Measurements from ENCODE around the gene VAV2. TPM values are rescaled to one million over a fixed set of nuclear protein-coding genes. Genes with fewer than 3 reads are reported as not detected.
"Not testable (repeated sequence)": the region's sequence is repeated elsewhere in the genome, so short reads cannot be mapped to it uniquely, and the experiment has no call there.

VAV2 gene
- total RNA-seq, 8 experiments from 2014 or later, result 5.9 to 33.0 (median 14.9) TPM

DNA sequence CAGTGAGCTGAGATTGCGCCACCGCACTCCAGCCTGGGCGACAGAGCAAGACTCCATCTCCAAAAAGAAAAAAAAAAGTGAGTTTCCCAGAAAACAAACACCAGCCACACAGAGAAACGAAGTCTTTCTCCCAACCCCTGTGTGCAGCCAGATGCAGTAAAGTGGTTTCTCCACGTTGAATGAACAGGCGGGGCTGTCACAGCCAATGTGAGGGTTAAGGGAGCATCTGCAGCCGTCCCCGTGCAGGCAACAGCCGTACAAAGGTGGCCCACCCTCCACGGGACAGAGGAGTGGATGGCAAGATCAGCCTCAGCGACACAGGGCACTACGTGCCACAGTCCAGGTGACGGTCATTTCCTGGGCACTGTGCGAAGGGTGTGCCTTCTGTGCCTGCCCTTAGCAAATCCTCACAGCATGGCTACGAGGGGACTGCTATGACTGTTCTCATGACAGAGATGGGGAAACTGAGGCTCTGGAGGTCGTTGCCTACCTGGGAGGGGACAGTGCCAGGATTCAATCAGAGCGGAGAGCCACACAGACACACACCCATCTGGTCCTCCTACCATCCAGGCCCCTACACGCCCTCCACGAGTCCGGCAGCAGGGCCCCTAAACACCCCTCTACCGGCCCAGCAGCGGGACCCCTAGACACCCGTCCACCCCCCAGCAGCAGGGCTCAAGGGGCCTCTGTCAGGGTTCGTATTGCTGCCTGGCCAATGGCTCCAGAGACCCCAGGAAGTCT lies 2.3 kb downstream of the VAV2 start:
- WGBS, 10 experiments, result 48 to 100% (median 64%) methylated on average over 1 to 11 of the region's 24 CpGs; no CpG with 5 or more reads in 4 of the 10 experiments
- peaks cover 28 to 32% of the 10 kb centered on the region in 2 donors for H3K4me1 ChIP-seq (replicated peaks in 1 of 2)
- peak overlapping the region; percentile 60 to 94 (median 80) for H3K4me3 ChIP-seq
- no peak for ATAC-seq (replicated peaks in 6 of 8)
- H3K27ac ChIP-seq, result peak overlapping the region; percentile 85 to 90
- in situ Hi-C loops (cut with MboI; ENCODE audit: low pct_unique_long_range_greater_than_20kb in 2 of 9, low sequenced_read_pairs in 9 of 9, unreplicated experiment in 9 of 9), result loop anchor here (10.0 to 25.0 kb wide), 4 partner anchors 185 to 205 kb away; no protein-coding TSS in a partner anchor

DNA sequence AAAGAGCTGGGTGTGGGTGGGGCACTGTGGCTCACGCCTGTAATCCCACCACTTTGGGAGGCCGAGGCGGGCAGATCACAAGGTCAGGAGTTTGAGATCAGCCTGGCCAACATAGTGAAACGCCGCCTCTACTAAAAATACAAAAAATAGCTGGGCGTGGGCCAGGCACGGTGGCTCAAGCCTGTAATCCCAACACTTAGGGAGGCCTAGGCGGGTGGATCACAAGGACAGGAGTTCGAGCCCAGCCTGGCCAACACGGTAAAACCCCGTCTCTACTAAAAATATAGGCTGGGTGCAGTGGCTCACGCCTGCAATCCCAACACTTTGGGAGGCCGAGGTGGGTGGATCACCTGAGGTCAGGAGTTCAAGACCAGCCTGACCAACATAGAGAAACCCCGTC lies 3.4 kb downstream of the VAV2 start:
- H3K4me1 ChIP-seq (replicated peaks in 1 of 2), result peaks cover 22 to 26% of the 10 kb centered on the region in 2 donors
- whole genome bisulfite sequencing, 10 experiments, result 95 to 100% (median 100%) methylated on average over 3 to 7 of the region's 14 CpGs; no CpG with 5 or more reads in 7 of the 10 experiments
- H3K4me3 ChIP-seq; ATAC-seq (replicated peaks in 6 of 8); H3K27ac ChIP-seq: not testable (repeated sequence)
- in situ Hi-C loops (cut with MboI; ENCODE audit: low pct_unique_long_range_greater_than_20kb in 2 of 9, low sequenced_read_pairs in 9 of 9, unreplicated experiment in 9 of 9), result loop anchor here in 2 of 9 experiments (25.0 kb wide), 1 partner anchor 201 kb away; no protein-coding TSS in a partner anchor

GRCh38 chr9:133987946-133988665 lies 4.0 kb downstream of the VAV2 start:
- in situ Hi-C loops (cut with MboI; ENCODE audit: low pct_unique_long_range_greater_than_20kb in 2 of 9, low sequenced_read_pairs in 9 of 9, unreplicated experiment in 9 of 9), result loop anchor here in 2 of 9 experiments (25.0 kb wide), 1 partner anchor 201 kb away; no protein-coding TSS in a partner anchor
- Histone ChIP-seq H3K4me1 (replicated peaks in 1 of 2) (peaks cover 17 to 24% of the 10 kb centered on the region in 2 donors), H3K27ac (no peak overlapping the region), H3K4me3 (no peak overlapping the region)
- 73 to 100% (median 93%) methylated on average over 1 to 10 of the region's 16 CpGs; no CpG with 5 or more reads in 6 of the 10 experiments for WGBS, 10 experiments
- no peak for ATAC-seq (replicated peaks in 6 of 8)

DNA sequence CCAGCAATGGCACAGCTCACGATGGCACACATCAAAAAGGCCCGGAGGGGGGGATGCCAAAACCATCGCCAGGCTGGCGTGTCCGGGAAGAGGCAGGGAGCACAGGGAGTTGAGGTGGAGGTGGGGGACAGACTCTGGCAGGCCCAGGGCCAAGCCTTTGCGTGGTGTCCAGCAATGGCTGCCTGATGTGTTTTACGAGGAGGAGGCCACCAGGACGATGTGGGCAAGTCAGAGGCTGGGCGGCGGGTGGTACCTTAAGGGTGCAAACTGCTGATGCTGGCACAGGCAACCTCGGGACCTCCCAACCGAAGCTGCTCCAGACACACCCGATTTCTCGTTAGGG lies 4.7 kb downstream of the VAV2 start:
- no peak for ATAC-seq (replicated peaks in 6 of 8)
- in situ Hi-C loops (cut with MboI; ENCODE audit: low pct_unique_long_range_greater_than_20kb in 2 of 9, low sequenced_read_pairs in 9 of 9, unreplicated experiment in 9 of 9), result loop anchor here in 2 of 9 experiments (25.0 kb wide), 1 partner anchor 200 kb away; no protein-coding TSS in a partner anchor
- 63 to 100% (median 87%) methylated on average over 3 to 6 of the region's 14 CpGs; no CpG with 5 or more reads in 3 of the 10 experiments for WGBS, 10 experiments
- Histone ChIP-seq H3K4me3 (no peak overlapping the region), H3K27ac (peak overlapping the region in 1 of 2 donors; percentile 21), H3K4me1 (replicated peaks in 1 of 2) (peaks cover 23 to 30% of the 10 kb centered on the region in 2 donors)

- Histone ChIP-seq H3K4me1 (replicated peaks in 1 of 2) (peaks cover 23 to 35% of the 10 kb centered on the region in 2 donors), H3K27ac (peak overlapping the region in 1 of 2 donors; percentile 21), H3K4me3 (no peak overlapping the region)
- 70 to 100% (median 83%) methylated on average over 1 to 11 of the region's 13 CpGs; no CpG with 5 or more reads in 1 of the 10 experiments for WGBS, 10 experiments
- no peak for ATAC-seq (replicated peaks in 6 of 8)
- in situ Hi-C loops (cut with MboI; ENCODE audit: low pct_unique_long_range_greater_than_20kb in 2 of 9, low sequenced_read_pairs in 9 of 9, unreplicated experiment in 9 of 9), result loop anchor here in 2 of 9 experiments (25.0 kb wide), 1 partner anchor 200 kb away; no protein-coding TSS in a partner anchor
Measured at GRCh38 chr9:133986774-133987445, 5.2 kb downstream of the VAV2 start.

DNA sequence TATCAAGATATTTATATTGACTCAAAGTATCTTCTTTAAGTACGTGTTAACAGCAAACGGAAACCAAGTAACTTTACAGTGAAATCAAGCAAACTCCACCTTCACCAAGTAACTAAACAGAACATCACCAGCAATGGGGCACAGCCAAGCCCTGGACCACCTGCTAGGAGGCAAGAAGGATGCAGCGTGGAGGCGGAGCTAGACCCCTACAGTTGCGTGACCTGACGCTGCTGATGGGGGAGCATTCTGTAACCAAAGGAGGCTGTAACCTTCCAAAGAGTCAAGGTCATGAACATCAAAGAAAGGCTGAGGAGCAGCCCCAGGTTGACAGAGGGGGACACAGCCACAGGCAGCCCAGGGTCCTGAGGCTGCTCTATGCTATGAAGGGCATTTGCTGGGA lies 6.1 kb downstream of the VAV2 start:
- ATAC-seq (replicated peaks in 6 of 8), result no peak
- in situ Hi-C loops (cut with MboI; ENCODE audit: low pct_unique_long_range_greater_than_20kb in 2 of 9, low sequenced_read_pairs in 9 of 9, unreplicated experiment in 9 of 9), result loop anchor here in 2 of 9 experiments (25.0 kb wide), 1 partner anchor 199 kb away; no protein-coding TSS in a partner anchor
- WGBS, 10 experiments, result 60 to 96% (median 84%) methylated on average over 1 to 6 of the region's 6 CpGs; no CpG with 5 or more reads in 2 of the 10 experiments
- H3K4me1 ChIP-seq (replicated peaks in 1 of 2), result peaks cover 23 to 38% of the 10 kb centered on the region in 2 donors
- H3K4me3 ChIP-seq, result no peak overlapping the region
- no peak overlapping the region for H3K27ac ChIP-seq

DNA sequence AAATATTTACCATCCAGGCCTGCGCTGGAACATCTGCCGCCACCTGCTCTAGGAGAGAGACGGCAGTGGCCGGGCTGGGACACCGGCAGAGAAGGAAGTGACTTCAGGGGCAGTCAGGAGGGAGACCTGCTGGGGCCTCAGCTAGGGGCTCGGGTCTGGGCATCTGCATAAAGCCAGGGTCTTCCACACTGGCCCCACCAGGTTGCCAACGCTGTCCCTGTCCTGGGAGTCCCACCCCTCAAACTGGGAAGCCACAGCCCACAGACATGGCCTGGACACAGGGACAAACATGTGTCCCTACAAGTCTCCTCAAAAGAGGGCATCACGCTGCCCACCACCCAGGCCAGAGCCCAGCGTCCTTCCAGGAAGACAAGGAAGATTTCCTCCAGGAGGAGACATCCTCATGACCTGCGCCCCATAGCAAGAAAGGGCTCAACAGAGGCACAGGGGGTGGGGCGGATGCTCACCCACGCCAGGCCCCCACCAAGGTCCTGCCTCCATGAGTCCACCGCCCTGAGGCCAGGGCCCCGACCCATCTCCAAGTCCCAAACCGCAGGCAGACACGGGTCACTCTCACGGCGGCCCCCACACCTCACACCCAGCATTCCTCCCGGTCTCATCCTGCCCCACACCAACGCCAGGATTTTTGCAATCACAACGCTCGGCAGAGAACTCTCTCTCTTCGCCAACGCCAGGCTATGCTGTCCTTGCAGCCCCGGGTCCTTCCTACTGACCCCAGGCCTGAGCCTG lies 9.0 kb downstream of the VAV2 start:
- ATAC-seq (replicated peaks in 6 of 8), result no peak
- Histone ChIP-seq H3K27ac (no peak overlapping the region), H3K4me3 (no peak overlapping the region), H3K4me1 (replicated peaks in 1 of 2) (peaks cover 35 to 55% of the 10 kb centered on the region in 2 donors)
- in situ Hi-C loops (cut with MboI; ENCODE audit: low pct_unique_long_range_greater_than_20kb in 2 of 9, low sequenced_read_pairs in 9 of 9, unreplicated experiment in 9 of 9), result loop anchor here in 2 of 9 experiments (25.0 kb wide), 1 partner anchor 196 kb away; no protein-coding TSS in a partner anchor
- 67 to 100% (median 77%) methylated on average over 1 to 6 of the region's 25 CpGs; no CpG with 5 or more reads in 7 of the 10 experiments for WGBS, 10 experiments

DNA sequence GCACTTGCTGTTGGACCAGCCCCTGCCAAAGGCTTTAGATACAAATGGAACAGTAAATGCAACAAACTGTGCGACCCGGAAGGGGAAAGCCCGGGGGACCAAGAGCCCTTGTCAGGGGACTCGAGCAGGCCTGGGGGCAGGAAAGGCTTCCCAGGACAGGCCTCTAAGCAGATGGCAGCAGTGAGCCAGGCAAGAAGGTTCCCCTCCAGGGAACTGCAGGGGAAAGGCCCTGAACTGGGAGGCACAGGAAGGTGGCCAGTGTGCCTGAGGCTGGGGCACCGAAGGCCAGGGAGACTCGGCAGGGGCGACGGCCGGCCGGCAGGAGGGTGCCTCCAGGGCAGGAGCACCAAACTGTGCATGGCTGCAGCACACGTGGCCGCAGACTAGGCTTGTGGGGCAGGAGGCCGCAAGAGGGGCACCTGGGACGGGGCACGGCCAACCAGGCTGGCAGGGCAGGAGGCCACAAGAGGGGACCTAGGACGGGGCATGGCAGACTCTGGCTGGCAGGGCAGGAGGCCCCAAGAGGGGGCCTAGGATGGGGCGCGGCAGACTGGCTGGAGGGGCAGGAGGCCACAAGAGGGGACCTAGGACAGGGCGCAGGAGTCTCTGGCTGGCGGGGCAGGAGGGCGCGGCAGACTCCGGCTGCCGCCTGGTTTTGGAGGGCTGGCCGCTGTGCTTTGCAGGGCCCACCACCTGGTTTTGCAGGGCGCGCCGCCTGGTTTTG lies 10.0 kb downstream of the VAV2 start:
- ATAC-seq (replicated peaks in 6 of 8), result peak in 2 of 8 experiments; percentile 12 to 37
- Histone ChIP-seq H3K27ac (no peak overlapping the region), H3K4me1 (replicated peaks in 1 of 2) (peaks cover 36 to 60% of the 10 kb centered on the region in 2 donors), H3K4me3 (no peak overlapping the region)
- in situ Hi-C loops (cut with MboI; ENCODE audit: low pct_unique_long_range_greater_than_20kb in 2 of 9, low sequenced_read_pairs in 9 of 9, unreplicated experiment in 9 of 9), result loop anchor here in 2 of 9 experiments (25.0 kb wide), 1 partner anchor 195 kb away; no protein-coding TSS in a partner anchor
- 73 to 95% (median 90%) methylated on average over 2 to 4 of the region's 28 CpGs; no CpG with 5 or more reads in 7 of the 10 experiments for WGBS, 10 experiments

GRCh38 chr9:133981589-133981957 lies 10.6 kb downstream of the VAV2 start:
- Histone ChIP-seq H3K4me1 (replicated peaks in 1 of 2) (peaks cover 30 to 59% of the 10 kb centered on the region in 2 donors), H3K27ac (no peak overlapping the region), H3K4me3 (no peak overlapping the region)
- in situ Hi-C loops (cut with MboI; ENCODE audit: low pct_unique_long_range_greater_than_20kb in 2 of 9, low sequenced_read_pairs in 9 of 9, unreplicated experiment in 9 of 9), result loop anchor here in 2 of 9 experiments (25.0 kb wide), 1 partner anchor 194 kb away; no protein-coding TSS in a partner anchor
- 80 to 100% (median 100%) methylated on average over 1 to 4 of the region's 14 CpGs; no CpG with 5 or more reads in 5 of the 10 experiments for WGBS, 10 experiments
- ATAC-seq (replicated peaks in 6 of 8), result no peak

GRCh38 chr9:133980864-133981588 lies 11.1 kb downstream of the VAV2 start:
- 75 to 100% (median 86%) methylated on average over 1 to 11 of the region's 25 CpGs; no CpG with 5 or more reads in 2 of the 10 experiments for WGBS, 10 experiments
- peaks cover 30 to 54% of the 10 kb centered on the region in 2 donors for H3K4me1 ChIP-seq (replicated peaks in 1 of 2)
- in situ Hi-C loops (cut with MboI; ENCODE audit: low pct_unique_long_range_greater_than_20kb in 2 of 9, low sequenced_read_pairs in 9 of 9, unreplicated experiment in 9 of 9), result loop anchor here in 2 of 9 experiments (25.0 kb wide), 1 partner anchor 194 kb away; no protein-coding TSS in a partner anchor
- ATAC-seq (replicated peaks in 6 of 8), result no peak
- no peak overlapping the region for H3K27ac ChIP-seq
- H3K4me3 ChIP-seq, result no peak overlapping the region

All from motor neuron (in vitro differentiated cells).